ENCODE data around the gene BEST2. TPM values are rescaled to one million over a fixed set of nuclear protein-coding genes. Genes with fewer than 3 reads are reported as not detected.

Gene BEST2
- total RNA-seq, 1 experiment from 2014 or later: 0.70 TPM

DNA sequence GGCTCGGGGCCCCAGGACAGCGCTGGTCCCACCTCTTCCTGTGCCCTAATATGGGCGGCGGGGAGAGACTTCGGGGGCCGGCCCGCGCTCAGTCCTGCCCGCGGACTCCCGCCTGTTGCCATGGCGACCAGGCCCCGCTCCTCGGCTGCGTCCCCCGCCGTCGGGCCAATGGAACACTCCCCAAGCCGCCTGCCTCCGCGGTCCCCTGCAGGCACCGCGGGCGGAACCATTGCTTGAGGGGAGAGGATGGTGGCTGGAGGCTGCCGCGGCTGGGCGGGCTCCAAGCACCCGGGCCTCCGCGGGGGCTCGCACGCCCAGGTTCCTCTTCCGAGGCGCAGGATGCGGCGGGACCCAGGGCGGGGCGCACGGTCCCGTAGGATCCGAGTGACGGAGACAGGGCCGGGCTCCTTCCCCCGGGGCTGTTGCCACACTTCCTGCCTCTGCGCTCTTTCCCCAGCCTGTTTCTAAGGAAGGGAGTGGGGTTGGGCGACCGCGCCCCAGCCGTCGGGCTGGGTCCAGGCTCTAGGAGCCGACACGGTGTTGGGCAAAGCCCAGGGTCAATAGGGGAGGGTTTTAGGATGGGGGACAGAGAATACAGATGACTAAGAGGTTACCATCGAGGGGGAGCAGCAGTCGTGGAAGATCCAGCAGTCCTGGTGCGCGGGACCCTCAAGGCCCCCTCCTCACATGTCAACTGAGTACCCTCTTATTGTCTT lies 38.5 kb downstream of the BEST2 start:
- no TSS peak for BruUV-seq (replicated peaks)
- no peaks in the 10 kb centered on the region for H3K9me3 Mint-ChIP-seq (ENCODE audit: unreplicated experiment)
- H3K27me3 Mint-ChIP-seq (ENCODE audit: insufficient read depth, unreplicated experiment): no peaks in the 10 kb centered on the region
- H3K27ac Mint-ChIP-seq (ENCODE audit: low read depth, unreplicated experiment): peak overlapping the region; percentile 98
- peaks cover 48% of the 10 kb centered on the region for H3K36me3 Mint-ChIP-seq (ENCODE audit: insufficient read depth, unreplicated experiment)
- ChIA-PET POLR2A (interaction anchor here (0.6 to 8.4 kb wide), 16 partner anchors 7 to 179 kb away, joined by 3 to 410 read pairs (median 10); partner anchors contain the start of genes GCDH, GET3, HOOK2 and PRDX2), CTCF (interaction anchor here (0.5 to 14.5 kb wide), 8 partner anchors 13 to 364 kb away, joined by 3 to 307 read pairs (median 6); partner anchors contain the start of gene HOOK2)
- intact Hi-C loops (cut with micrococcal nuclease): loop anchor here (1.0 to 5.0 kb wide), 2 partner anchors 12 to 68 kb away; partner anchors contain the start of gene TNPO2
- peak; percentile 98 for DNase-seq (ENCODE audit: unreplicated experiment)
- H3K4me3 Mint-ChIP-seq (ENCODE audit: unreplicated experiment): peak overlapping the region; percentile 94
- H3K4me1 Mint-ChIP-seq (ENCODE audit: insufficient read depth, unreplicated experiment): peaks cover 31% of the 10 kb centered on the region
- TF ChIP-seq, protein P1, sequence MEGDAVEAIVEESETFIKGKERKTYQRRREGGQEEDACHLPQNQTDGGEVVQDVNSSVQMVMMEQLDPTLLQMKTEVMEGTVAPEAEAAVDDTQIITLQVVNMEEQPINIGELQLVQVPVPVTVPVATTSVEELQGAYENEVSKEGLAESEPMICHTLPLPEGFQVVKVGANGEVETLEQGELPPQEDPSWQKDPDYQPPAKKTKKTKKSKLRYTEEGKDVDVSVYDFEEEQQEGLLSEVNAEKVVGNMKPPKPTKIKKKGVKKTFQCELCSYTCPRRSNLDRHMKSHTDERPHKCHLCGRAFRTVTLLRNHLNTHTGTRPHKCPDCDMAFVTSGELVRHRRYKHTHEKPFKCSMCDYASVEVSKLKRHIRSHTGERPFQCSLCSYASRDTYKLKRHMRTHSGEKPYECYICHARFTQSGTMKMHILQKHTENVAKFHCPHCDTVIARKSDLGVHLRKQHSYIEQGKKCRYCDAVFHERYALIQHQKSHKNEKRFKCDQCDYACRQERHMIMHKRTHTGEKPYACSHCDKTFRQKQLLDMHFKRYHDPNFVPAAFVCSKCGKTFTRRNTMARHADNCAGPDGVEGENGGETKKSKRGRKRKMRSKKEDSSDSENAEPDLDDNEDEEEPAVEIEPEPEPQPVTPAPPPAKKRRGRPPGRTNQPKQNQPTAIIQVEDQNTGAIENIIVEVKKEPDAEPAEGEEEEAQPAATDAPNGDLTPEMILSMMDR (IDR thresholded peaks at IDR 0.05; ENCODE audit: unreplicated experiment): no peak

DNA sequence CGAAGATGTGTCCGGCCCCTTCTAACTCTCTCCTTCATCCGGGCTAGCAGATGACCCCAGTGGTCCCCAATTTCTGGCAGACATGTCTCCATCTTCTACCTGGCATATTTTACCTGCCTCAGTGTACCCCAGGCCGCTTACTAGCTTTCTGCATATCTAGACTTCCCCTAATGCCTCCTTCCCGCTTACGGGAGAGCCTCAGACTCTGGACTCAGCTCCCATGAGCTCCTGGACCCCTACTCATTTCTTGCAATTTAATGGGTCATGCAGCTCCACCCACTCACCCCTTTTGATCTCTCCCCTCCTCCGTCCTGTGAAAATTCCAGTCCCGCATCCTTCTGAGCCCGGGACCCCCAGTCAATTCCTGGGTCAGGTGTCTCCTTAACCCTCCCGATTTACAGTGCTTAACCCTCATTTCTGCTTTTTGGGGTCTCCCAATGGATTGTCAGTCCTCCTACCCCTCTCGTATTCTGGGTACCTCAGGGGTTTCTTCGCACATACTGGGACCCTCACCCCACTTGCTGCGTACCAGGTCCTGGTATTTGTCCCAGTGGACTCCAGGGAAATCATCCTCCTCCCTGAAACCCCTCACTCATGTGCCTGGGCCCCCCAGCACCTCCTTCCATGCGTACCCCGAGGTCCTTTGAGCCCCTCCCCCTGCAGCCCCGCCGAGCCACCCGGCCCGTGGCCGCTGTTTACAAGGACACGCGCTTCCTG lies 39.2 kb downstream of the BEST2 start:
- Mint-ChIP-seq H3K4me3 (ENCODE audit: unreplicated experiment) (peak overlapping the region; percentile 94), H3K9me3 (ENCODE audit: unreplicated experiment) (no peaks in the 10 kb centered on the region), H3K27ac (ENCODE audit: low read depth, unreplicated experiment) (peak overlapping the region; percentile 95), H3K36me3 (ENCODE audit: insufficient read depth, unreplicated experiment) (peaks cover 55% of the 10 kb centered on the region), H3K27me3 (ENCODE audit: insufficient read depth, unreplicated experiment) (no peaks in the 10 kb centered on the region), H3K4me1 (ENCODE audit: insufficient read depth, unreplicated experiment) (peaks cover 34% of the 10 kb centered on the region)
- ChIA-PET CTCF (interaction anchor here (0.5 to 14.5 kb wide), 6 partner anchors 15 to 364 kb away, joined by 3 to 307 read pairs (median 5); partner anchors contain the start of gene HOOK2), POLR2A (interaction anchor here (0.6 to 8.4 kb wide), 17 partner anchors 7 to 1056 kb away, joined by 3 to 410 read pairs (median 6); partner anchors contain the start of genes GET3, HOOK2, PRDX2 and RNASEH2A)
- BruUV-seq (replicated peaks): no TSS peak
- DNase-seq (ENCODE audit: unreplicated experiment): no peak
- intact Hi-C loops (cut with micrococcal nuclease): loop anchor here (1.0 to 5.0 kb wide), 2 partner anchors 12 to 68 kb away; partner anchors contain the start of gene TNPO2
- TF ChIP-seq, protein P1 (IDR thresholded peaks at IDR 0.05; ENCODE audit: unreplicated experiment): no peak

DNA sequence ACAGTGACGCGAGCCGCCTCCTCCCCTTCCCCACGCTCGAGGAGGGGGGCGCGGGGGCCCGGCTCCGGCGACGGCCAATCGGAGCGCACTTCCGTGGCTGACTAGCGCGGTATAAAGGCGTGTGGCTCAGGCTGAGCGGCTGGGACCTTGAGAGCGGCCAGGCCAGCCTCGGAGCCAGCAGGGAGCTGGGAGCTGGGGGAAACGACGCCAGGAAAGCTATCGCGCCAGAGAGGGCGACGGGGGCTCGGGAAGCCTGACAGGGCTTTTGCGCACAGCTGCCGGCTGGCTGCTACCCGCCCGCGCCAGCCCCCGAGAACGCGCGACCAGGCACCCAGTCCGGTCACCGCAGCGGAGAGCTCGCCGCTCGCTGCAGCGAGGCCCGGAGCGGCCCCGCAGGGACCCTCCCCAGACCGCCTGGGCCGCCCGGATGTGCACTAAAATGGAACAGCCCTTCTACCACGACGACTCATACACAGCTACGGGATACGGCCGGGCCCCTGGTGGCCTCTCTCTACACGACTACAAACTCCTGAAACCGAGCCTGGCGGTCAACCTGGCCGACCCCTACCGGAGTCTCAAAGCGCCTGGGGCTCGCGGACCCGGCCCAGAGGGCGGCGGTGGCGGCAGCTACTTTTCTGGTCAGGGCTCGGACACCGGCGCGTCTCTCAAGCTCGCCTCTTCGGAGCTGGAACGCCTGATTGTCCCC lies 39.9 kb downstream of the BEST2 start, which contains the start of gene JUNB:
TSS of gene JUNB (plus strand) at position 142 of the 706 bp plus-strand sequence. CDS start at position 428, 286 bp downstream.
- H3K27ac Mint-ChIP-seq (ENCODE audit: low read depth, unreplicated experiment): peak within 1 kb of the TSS; percentile 95
- DNase-seq (ENCODE audit: unreplicated experiment): peak; percentile 98
- H3K27me3 Mint-ChIP-seq (ENCODE audit: insufficient read depth, unreplicated experiment): no peaks in the 10 kb centered on the region
- peaks cover 41% of the 10 kb centered on the region for H3K4me1 Mint-ChIP-seq (ENCODE audit: insufficient read depth, unreplicated experiment)
- intact Hi-C loops (cut with micrococcal nuclease): loop anchor here (5.0 kb wide), 1 partner anchor 69 kb away; the partner anchor contains the start of gene TNPO2
- CTCF ChIA-PET: interaction anchor here (0.6 to 14.5 kb wide), 7 partner anchors 16 to 146 kb away, joined by 3 to 307 read pairs (median 4); partner anchors contain the start of gene HOOK2
- BruUV-seq (replicated peaks): no TSS peak
- peaks cover 60% of the 10 kb centered on the region for H3K36me3 Mint-ChIP-seq (ENCODE audit: insufficient read depth, unreplicated experiment)
- POLR2A ChIA-PET: interaction anchor here (0.6 to 8.4 kb wide), 28 partner anchors 8 to 1055 kb away, joined by 3 to 410 read pairs (median 6); partner anchors contain the start of genes CALR, DNASE2, GET3 and HOOK2
- TF ChIP-seq, protein P1 (IDR thresholded peaks at IDR 0.05; ENCODE audit: unreplicated experiment): no peak
- no peaks in the 10 kb centered on the region for H3K9me3 Mint-ChIP-seq (ENCODE audit: unreplicated experiment)
- H3K4me3 Mint-ChIP-seq (ENCODE audit: unreplicated experiment): peak within 1 kb of the TSS; percentile 94
